ENCODE measurements around the gene PHOSPHO1.

DNA sequence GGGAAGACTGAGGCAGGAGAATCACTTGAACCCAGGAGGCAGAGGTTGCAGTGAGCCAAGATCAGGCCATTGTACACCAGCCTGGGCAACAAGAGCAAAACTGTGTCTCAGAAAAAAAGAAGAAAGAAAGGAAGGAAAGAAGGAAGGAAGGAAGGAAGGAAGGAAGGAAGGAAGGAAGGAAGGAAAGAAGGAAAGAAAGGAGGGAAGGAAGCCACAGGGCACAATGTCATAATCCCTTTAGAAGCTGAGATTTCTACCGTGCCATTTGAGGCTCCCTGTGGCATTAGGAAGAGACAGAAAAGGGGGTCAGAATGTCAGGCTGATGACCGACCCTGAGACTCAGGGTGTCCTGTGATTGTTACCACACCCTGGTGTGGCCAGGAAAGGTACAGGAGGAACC, 26.8 kb downstream of the PHOSPHO1 start:
- TF ChIP-seq, protein P1, sequence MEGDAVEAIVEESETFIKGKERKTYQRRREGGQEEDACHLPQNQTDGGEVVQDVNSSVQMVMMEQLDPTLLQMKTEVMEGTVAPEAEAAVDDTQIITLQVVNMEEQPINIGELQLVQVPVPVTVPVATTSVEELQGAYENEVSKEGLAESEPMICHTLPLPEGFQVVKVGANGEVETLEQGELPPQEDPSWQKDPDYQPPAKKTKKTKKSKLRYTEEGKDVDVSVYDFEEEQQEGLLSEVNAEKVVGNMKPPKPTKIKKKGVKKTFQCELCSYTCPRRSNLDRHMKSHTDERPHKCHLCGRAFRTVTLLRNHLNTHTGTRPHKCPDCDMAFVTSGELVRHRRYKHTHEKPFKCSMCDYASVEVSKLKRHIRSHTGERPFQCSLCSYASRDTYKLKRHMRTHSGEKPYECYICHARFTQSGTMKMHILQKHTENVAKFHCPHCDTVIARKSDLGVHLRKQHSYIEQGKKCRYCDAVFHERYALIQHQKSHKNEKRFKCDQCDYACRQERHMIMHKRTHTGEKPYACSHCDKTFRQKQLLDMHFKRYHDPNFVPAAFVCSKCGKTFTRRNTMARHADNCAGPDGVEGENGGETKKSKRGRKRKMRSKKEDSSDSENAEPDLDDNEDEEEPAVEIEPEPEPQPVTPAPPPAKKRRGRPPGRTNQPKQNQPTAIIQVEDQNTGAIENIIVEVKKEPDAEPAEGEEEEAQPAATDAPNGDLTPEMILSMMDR (IDR thresholded peaks at IDR 0.05): no peak
- TF ChIP-seq POLR2AphosphoS5 (IDR thresholded peaks at IDR 0.05): no peak
